HepG2 (cell line): ENCODE data around the gene AP1AR. TPM values are rescaled to one million over a fixed set of nuclear protein-coding genes. Genes with fewer than 3 reads are reported as not detected.

Experiments used
- ATF1 ChIP-seq: IDR thresholded peaks from 2 replicates; pipeline ENCODE4 v1.6.1; 2016; ENCODE audit warnings: mild to moderate bottlenecking, control low read depth
- ATM ChIP-seq: fragments of 450-650 bp; IDR thresholded peaks from 2 replicates; pipeline ENCODE4 v1.7.1; 2017; ENCODE audit warnings: mild to moderate bottlenecking, borderline replicate concordance
- IKZF4 ChIP-seq: sonication (generic); formaldehyde crosslinking; IDR thresholded peaks from 2 replicates; pipeline ENCODE4 v1.5.1; 2020; ENCODE audit warnings: borderline replicate concordance, mild to moderate bottlenecking, low read depth, missing genetic modification reagents; ENCODE audit errors: not compliant biosample characterization
- ZNF224 ChIP-seq: sonication (generic); formaldehyde crosslinking; IDR thresholded peaks from 2 replicates; pipeline ENCODE4 v1.5.0; 2020; ENCODE audit warnings: mild to moderate bottlenecking, missing genetic modification reagents
- polyA plus RNA-seq, 8 experiments: library from polyadenylated mRNA; depleted of rRNA in 3 of 8; stranded (reverse) in 7 of 8; unstranded in 1 of 8; fragments of >200 nt; fragmentation: Illumina TruSeq in 4 of 8; extraction: Trizol in 4 of 8; gene quantifications; 2 replicates each; pipeline versions ENCODE4 v1.2.1 to v1.2.3, GENCODE V29; 2011 to 2016; ENCODE audit warnings: low read depth in 4 of 8, missing spikeins in 1 of 8, mixed read lengths in 1 of 8; ENCODE audit not compliant: insufficient read depth in 1 of 8
- total RNA-seq, 5 experiments: library from RNA; depleted of rRNA; stranded (reverse); fragments of >200 nt; fragmentation: Illumina TruSeq; extraction: Trizol; gene quantifications; 2 replicates each; pipeline ENCODE4 v1.2.3, GENCODE V29; 2016; ENCODE audit warnings: low read depth in 1 of 5
- TF ChIP-seq, protein P1 (sequence below), 2 experiments: sonication (generic) in 1 of 2; formaldehyde crosslinking in 1 of 2; IDR thresholded peaks; 2 replicates each; pipeline versions ENCODE4 v1.4.0 to v1.6.1; 2018 to 2020; ENCODE audit warnings: missing genetic modification reagents in 2 of 2, borderline replicate concordance in 1 of 2, low read depth in 1 of 2, mild to moderate bottlenecking in 1 of 2, missing biosample characterization in 1 of 2
- TF ChIP-seq, protein P2 (sequence below): sonication (generic); formaldehyde crosslinking; IDR thresholded peaks from 2 replicates; pipeline ENCODE4 v1.5.0; 2020; ENCODE audit warnings: missing genetic modification reagents
- TF ChIP-seq, protein P3 (sequence below): sonication (generic); formaldehyde crosslinking; IDR thresholded peaks from 2 replicates; pipeline ENCODE4 v1.4.0; 2020; ENCODE audit warnings: missing genetic modification reagents, borderline replicate concordance
- TF ChIP-seq, protein P4 (sequence below): sonication (generic); formaldehyde crosslinking; IDR thresholded peaks from 2 replicates; pipeline ENCODE4 v1.4.0; 2020; ENCODE audit warnings: missing genetic modification reagents, mild to moderate bottlenecking, borderline replicate concordance

The AP1AR gene
- total and polyA plus RNA-seq, 2 of the 13 experiments (the other 11 are each of a cell fraction or from before 2014, with no cell fraction given), result 24.9 to 39.9 TPM

DNA sequence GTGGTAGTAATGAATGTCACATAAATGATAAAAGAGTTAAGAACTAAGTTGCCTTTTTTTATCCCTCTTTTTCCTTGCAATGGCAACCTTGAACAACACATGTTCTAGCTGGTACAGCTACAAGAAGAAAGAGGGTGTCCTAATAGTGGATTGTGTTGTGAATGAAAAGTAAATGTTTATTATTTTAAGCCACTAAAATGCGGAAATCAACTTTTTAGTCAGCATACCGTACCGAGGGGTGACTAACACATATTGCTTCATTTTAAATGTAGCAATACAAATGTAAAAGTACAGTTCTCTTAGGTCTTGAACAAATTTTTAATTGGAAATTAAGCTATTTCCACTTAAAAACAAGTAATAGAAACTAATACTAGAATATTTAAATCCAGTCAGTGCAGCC, 17.7 kb upstream of the AP1AR start (continued):
- TF ChIP-seq, protein P1, sequence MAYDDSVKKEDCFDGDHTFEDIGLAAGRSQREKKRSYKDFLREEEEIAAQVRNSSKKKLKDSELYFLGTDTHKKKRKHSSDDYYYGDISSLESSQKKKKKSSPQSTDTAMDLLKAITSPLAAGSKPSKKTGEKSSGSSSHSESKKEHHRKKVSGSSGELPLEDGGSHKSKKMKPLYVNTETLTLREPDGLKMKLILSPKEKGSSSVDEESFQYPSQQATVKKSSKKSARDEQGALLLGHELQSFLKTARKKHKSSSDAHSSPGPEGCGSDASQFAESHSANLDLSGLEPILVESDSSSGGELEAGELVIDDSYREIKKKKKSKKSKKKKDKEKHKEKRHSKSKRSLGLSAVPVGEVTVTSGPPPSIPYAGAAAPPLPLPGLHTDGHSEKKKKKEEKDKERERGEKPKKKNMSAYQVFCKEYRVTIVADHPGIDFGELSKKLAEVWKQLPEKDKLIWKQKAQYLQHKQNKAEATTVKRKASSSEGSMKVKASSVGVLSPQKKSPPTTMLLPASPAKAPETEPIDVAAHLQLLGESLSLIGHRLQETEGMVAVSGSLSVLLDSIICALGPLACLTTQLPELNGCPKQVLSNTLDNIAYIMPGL (CRISPR knock-in tag; IDR thresholded peaks at IDR 0.05; ENCODE audit: borderline replicate concordance in 1 of 2, low read depth in 1 of 2), result no peak
- TF ChIP-seq ZNF224 (CRISPR knock-in tag) (no peak), IKZF4 (no peak), ATF1 (CRISPR knock-in tag) (no peak), ATM (no peak)
- TF ChIP-seq, protein P2, sequence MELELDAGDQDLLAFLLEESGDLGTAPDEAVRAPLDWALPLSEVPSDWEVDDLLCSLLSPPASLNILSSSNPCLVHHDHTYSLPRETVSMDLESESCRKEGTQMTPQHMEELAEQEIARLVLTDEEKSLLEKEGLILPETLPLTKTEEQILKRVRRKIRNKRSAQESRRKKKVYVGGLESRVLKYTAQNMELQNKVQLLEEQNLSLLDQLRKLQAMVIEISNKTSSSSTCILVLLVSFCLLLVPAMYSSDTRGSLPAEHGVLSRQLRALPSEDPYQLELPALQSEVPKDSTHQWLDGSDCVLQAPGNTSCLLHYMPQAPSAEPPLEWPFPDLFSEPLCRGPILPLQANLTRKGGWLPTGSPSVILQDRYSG (CRISPR knock-in tag), result no peak
- TF ChIP-seq, protein P3, sequence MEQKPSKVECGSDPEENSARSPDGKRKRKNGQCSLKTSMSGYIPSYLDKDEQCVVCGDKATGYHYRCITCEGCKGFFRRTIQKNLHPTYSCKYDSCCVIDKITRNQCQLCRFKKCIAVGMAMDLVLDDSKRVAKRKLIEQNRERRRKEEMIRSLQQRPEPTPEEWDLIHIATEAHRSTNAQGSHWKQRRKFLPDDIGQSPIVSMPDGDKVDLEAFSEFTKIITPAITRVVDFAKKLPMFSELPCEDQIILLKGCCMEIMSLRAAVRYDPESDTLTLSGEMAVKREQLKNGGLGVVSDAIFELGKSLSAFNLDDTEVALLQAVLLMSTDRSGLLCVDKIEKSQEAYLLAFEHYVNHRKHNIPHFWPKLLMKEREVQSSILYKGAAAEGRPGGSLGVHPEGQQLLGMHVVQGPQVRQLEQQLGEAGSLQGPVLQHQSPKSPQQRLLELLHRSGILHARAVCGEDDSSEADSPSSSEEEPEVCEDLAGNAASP (CRISPR knock-in tag), result no peak
- TF ChIP-seq, protein P4, sequence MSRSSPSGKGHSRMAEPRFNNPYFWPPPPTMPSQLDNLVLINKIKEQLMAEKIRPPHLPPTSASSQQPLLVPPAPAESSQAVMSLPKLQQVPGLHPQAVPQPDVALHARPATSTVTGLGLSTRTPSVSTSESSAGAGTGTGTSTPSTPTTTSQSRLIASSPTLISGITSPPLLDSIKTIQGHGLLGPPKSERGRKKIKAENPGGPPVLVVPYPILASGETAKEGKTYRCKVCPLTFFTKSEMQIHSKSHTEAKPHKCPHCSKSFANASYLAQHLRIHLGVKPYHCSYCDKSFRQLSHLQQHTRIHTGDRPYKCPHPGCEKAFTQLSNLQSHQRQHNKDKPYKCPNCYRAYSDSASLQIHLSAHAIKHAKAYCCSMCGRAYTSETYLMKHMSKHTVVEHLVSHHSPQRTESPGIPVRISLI (CRISPR knock-in tag), result no peak
